ENCODE results near the gene OSBPL10. TPM values are rescaled to one million over a fixed set of nuclear protein-coding genes. Genes with fewer than 3 reads are reported as not detected.

The OSBPL10 gene
- total and polyA plus RNA-seq, 2 donors (not counting 1 experiment from before 2014, with no cell fraction given), result 88.5 to 310 TPM

- Histone ChIP-seq H4K20me1 (ENCODE audit: control insufficient read depth, insufficient read depth, low read length, poor library complexity, severe bottlenecking) (peaks cover 51% of the 10 kb centered on the region), H2AFZ (ENCODE audit: insufficient read depth, low read depth, low read length, poor library complexity, severe bottlenecking) (no peak overlapping the region), H3K4me3 (ENCODE audit: control extremely low read depth in 1 of 5, extremely low read depth in 1 of 5, insufficient read depth in 1 of 5, low read depth in 2 of 5, low read length in 4 of 5) (no peak overlapping the region), H3K9me3 (ENCODE audit: control extremely low read depth in 1 of 3, control insufficient read depth in 2 of 3, insufficient read depth in 1 of 3, low read length in 2 of 3) (no peaks in the 10 kb centered on the region), H3K4me2 (replicated peaks; ENCODE audit: low read depth, low read length, poor library complexity, severe bottlenecking) (no peak overlapping the region), H3K27me3 (replicated peaks in 1 of 4; ENCODE audit: control extremely low read depth in 1 of 4, control insufficient read depth in 3 of 4, insufficient read depth in 4 of 4, low read length in 3 of 4) (no peaks in the 10 kb centered on the region), H3K79me2 (ENCODE audit: control insufficient read depth, insufficient read depth, low read length) (peaks cover 26% of the 10 kb centered on the region), H3K27ac (ENCODE audit: low read length in 2 of 2) (no peak overlapping the region), H3K9ac (ENCODE audit: low read length) (no peak overlapping the region), H3K4me1 (ENCODE audit: control insufficient read depth in 2 of 2, insufficient read depth in 2 of 2, low read length in 2 of 2) (no peaks in the 10 kb centered on the region), H3K36me3 (replicated peaks in 1 of 2; ENCODE audit: control extremely low read depth in 1 of 2, control insufficient read depth in 1 of 2, extremely low read depth in 1 of 2, insufficient read depth in 2 of 2, low read length in 1 of 2) (peaks cover 0 to 34% of the 10 kb centered on the region in 2 experiments)
- H3K9me3 Mint-ChIP-seq (ENCODE audit: insufficient read depth), result no peaks in the 10 kb centered on the region
- ChIA-PET CTCF (interaction anchor here (1.2 to 2.6 kb wide), 5 partner anchors 18 to 421 kb away, joined by 3 to 15 read pairs (median 4); no protein-coding TSS in a partner anchor), POLR2A (no interaction called here)
- no peak overlapping the region for H3K4me3 Mint-ChIP-seq
- intact Hi-C loops (cut with micrococcal nuclease), result loop anchor here (1.0 kb wide), 1 partner anchor 420 kb away; no protein-coding TSS in a partner anchor
- H3K27me3 Mint-ChIP-seq, result no peaks in the 10 kb centered on the region
- DNase-seq (no peak), ATAC-seq (ENCODE audit: low read depth) (no peak)
- H3K27ac Mint-ChIP-seq, result no peak overlapping the region
- peaks cover 5% of the 10 kb centered on the region for H3K4me1 Mint-ChIP-seq
- WGBS (ENCODE audit: insufficient coverage), result no CpG with 5 or more reads among the region's 6 CpGs
- TF ChIP-seq CTCF (IDR thresholded peaks at IDR 0.05) (no peak), EZH2 (IDR thresholded peaks at IDR 0.05; ENCODE audit: borderline replicate concordance, insufficient read depth, low read depth, low read length, poor library complexity, severe bottlenecking) (no peak)
These were observed 256.9 kb downstream of the OSBPL10 start for GRCh38 chr3:31724116-31724515.

- no peak overlapping the region for H3K27ac ChIP-seq (ENCODE audit: low read length in 2 of 2)
- POLR2A ChIA-PET, result no interaction called here
- Mint-ChIP-seq H3K27me3 (no peaks in the 10 kb centered on the region), H3K9me3 (ENCODE audit: insufficient read depth) (no peaks in the 10 kb centered on the region), H3K4me1 (peaks cover 5% of the 10 kb centered on the region), H3K27ac (no peak overlapping the region), H3K4me3 (no peak overlapping the region)
- DNase-seq (no peak), ATAC-seq (ENCODE audit: low read depth) (no peak)
- TF ChIP-seq EZH2 (IDR thresholded peaks at IDR 0.05; ENCODE audit: borderline replicate concordance, insufficient read depth, low read depth, low read length, poor library complexity, severe bottlenecking), result no peak
- no peak for TF ChIP-seq CTCF (IDR thresholded peaks at IDR 0.05)
- H3K36me3 ChIP-seq (replicated peaks in 1 of 2; ENCODE audit: control extremely low read depth in 1 of 2, control insufficient read depth in 1 of 2, extremely low read depth in 1 of 2, insufficient read depth in 2 of 2, low read length in 1 of 2), result peaks cover 0 to 37% of the 10 kb centered on the region in 2 experiments
- no CpG with 5 or more reads among the region's 5 CpGs for WGBS (ENCODE audit: insufficient coverage)
- no peak overlapping the region for H3K4me2 ChIP-seq (replicated peaks; ENCODE audit: low read depth, low read length, poor library complexity, severe bottlenecking)
- no peaks in the 10 kb centered on the region for H3K4me1 ChIP-seq (ENCODE audit: control insufficient read depth in 2 of 2, insufficient read depth in 2 of 2, low read length in 2 of 2)
- H3K4me3 ChIP-seq (ENCODE audit: control extremely low read depth in 1 of 5, extremely low read depth in 1 of 5, insufficient read depth in 1 of 5, low read depth in 2 of 5, low read length in 4 of 5), result no peak overlapping the region
- peaks cover 48% of the 10 kb centered on the region for H4K20me1 ChIP-seq (ENCODE audit: control insufficient read depth, insufficient read depth, low read length, poor library complexity, severe bottlenecking)
- H2AFZ ChIP-seq (ENCODE audit: insufficient read depth, low read depth, low read length, poor library complexity, severe bottlenecking), result no peak overlapping the region
- H3K79me2 ChIP-seq (ENCODE audit: control insufficient read depth, insufficient read depth, low read length), result peaks cover 26% of the 10 kb centered on the region
- no peak overlapping the region for H3K9ac ChIP-seq (ENCODE audit: low read length)
- H3K9me3 ChIP-seq (ENCODE audit: control extremely low read depth in 1 of 3, control insufficient read depth in 2 of 3, insufficient read depth in 1 of 3, low read length in 2 of 3), result no peaks in the 10 kb centered on the region
- intact Hi-C loops (cut with micrococcal nuclease), result loop anchor here (1.0 kb wide), 1 partner anchor 421 kb away; no protein-coding TSS in a partner anchor
- CTCF ChIA-PET, result interaction anchor here (2.1 to 2.6 kb wide), 2 partner anchors 18 to 421 kb away, joined by 5 to 15 read pairs; no protein-coding TSS in a partner anchor
- H3K27me3 ChIP-seq (replicated peaks in 1 of 4; ENCODE audit: control extremely low read depth in 1 of 4, control insufficient read depth in 3 of 4, insufficient read depth in 4 of 4, low read length in 3 of 4), result no peaks in the 10 kb centered on the region
These were observed 257.4 kb downstream of the OSBPL10 start for GRCh38 chr3:31723701-31724100.

Data from B cell (primary cell).